ENCODE results near the gene ERGIC3. TPM values are rescaled to one million over a fixed set of nuclear protein-coding genes. Genes with fewer than 3 reads are reported as not detected.
"Not testable (repeated sequence)": the region's sequence is repeated elsewhere in the genome, so short reads cannot be mapped to it uniquely, and the experiment has no call there.

Gene ERGIC3
- total RNA-seq, 1 donor from 2014 or later, result 168 TPM

DNA sequence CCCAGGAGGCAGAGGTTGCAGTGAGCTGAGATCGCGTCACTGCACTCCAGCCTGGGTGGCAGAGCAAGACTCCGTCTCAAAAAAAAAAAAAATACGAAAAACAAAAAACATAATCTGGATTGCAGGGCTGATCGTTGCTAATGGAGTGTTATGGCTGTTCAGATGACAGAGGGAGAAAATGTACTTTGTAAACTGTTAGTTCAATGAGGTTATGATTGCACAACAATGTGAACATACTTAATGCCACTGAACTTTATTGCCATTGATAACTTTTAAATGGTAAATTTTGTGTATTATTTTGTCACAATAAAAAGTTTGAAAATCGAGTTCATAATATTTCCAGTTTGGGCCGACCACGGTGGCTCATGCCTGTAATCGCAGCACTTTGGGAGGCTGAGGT is 22.9 kb upstream of the ERGIC3 start:
- ATAC-seq, result no peak

DNA sequence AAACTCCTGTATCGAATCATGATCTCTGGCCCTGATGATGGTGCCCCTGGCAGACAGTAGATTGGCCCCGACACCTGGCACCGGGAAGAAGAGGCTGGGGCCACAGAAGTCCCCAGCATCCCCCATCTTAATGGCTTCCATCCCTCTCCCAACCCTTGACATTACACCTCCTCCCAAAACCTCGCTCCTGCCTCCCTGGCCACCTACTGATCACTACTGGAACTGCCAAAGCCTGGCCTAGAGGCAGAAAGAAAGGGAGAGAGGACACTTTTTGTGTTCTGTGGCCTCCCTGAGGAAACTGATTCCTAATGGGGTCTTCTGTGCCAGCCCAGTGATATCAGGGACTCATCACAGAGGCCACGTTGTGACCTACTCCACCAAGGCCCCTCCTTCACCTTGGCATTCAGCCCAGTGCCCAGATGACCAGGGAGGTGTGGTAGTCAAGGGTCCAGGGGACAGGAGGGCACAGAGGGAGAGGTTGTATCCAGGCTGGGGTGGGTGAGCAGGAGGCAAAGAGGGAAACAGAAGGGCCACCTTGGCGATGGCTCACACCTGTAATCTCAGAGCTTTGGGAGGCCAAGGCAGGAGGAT is 18.5 kb upstream of the ERGIC3 start:
- ATAC-seq, result peak; percentile 41

GRCh38 chr20:35525639-35526038 is 16.2 kb upstream of the ERGIC3 start:
- ATAC-seq, result no peak

GRCh38 chr20:35527122-35527769 is 14.6 kb upstream of the ERGIC3 start:
- no peak for ATAC-seq

GRCh38 chr20:35529552-35529951 is 12.3 kb upstream of the ERGIC3 start, which contains the start of gene C20orf173:
Gene C20orf173, minus strand, starts transcription at chr20:35529652. Its CDS starts 279 bp downstream, at chr20:35529373.
- ATAC-seq, result no peak

GRCh38 chr20:35539756-35540212 is 2.1 kb upstream of the ERGIC3 start:
- ATAC-seq, result no peak

DNA sequence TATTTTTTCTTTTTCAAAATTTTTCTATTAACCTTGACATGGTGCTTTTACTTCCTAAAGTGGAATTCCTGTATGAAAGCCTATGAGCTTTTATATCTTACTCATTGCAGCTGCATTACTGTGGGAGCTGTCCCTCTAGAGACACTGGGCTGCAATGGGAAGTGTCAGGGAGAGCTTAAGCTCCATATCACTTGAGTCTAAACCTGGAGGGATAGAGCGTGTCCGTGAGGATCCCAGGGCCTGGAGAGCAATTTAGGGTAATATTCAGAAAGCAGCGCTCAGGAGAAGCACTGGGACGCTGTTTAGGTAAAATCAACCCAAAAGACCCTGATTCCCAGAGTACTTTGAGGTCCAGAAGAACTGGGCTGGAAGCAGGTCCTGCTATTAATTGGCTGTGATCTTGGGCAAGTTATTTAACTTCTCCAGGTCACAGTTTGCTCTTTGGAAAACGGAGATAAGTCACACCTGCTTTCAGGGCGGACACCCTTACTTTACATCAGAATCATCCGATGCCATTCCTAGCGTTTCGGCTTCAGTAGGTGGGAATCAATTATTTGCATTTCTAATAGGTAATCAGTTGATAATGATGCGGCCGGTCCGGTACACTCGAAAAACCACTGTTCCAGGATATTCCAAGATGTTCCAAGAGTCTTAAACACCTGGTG is 628 bp upstream of the ERGIC3 start:
- no peak for ATAC-seq

DNA sequence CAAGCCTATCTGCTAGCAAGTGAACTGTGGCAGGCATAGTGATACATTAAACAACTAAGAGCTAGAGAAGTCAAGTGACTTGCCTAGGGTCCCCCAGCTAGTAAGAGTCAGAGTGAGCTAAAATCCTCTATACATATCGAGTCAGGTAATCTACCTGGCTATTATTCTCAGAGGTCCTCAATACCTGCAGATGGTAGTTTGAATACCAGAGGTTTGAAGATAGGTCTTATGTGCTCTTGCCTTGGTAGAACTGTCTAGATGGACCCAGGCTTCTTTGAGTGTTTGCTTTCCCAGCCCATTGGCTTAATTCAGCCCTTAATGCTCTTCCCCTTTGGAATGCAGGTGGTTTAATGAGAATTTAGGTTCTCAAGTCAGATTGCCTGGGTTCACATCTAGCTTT is 1.1 kb downstream of the ERGIC3 start:
- ATAC-seq, result no peak

DNA sequence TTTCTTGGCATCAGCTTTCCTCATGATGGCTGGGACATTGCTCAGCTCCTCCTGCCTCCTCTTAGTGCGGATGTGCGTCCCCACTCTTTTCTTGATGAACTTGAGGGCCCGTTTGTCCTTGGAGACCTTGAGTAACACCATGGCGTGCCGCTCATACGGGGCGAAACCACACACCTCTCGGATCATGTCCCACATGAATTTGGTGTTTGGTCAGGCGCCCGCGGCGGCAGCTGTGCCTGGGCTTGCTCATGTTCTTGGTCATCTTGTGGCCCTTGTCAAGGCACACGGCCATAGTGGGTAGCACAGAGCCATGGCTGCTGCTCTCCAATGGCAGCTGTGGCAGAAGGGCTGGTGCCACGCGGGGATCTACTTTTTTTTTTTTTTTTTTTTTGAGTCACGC is 2.6 kb downstream of the ERGIC3 start:
- ATAC-seq, result no peak

DNA sequence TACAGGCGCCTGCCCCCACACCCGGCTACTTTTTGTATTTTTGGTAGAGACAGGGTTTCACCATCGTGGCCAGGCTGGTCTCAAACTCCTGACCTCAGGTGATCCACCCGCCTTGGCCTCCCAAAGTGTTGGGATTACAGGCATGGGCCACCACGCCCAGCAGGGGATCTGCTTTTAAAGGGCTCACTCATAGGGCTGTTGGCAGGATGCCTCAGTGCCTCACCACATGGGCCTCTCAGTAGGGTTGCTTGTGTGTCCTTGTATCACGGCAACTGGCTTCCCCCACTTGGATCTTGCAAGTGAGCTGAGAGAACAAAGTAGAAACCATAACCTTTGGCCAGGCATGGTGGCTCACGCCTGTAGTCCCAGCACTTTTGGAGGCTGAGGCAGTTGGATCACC is 3.1 kb downstream of the ERGIC3 start:
- ATAC-seq, result not testable (repeated sequence)

DNA sequence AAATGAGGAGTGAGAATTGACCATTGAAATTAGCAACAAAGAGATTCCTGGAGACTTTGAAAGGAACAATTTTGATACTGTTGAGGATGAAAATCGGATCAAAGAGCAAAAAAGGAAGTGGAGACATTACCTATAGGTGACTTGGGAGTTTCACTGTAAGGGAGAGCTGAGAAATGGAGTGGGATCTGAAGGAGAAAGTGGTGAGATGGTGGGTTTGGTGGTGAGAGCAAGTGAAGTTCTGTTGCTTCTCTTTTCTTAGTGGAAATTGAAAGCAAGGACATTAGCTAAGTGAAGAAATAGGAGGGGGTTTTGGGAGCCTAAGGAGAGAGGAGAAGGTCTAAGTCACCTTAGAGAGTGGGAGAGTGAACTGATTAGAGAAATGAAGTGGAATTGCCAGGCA is 4.2 kb downstream of the ERGIC3 start:
- no peak for ATAC-seq

DNA sequence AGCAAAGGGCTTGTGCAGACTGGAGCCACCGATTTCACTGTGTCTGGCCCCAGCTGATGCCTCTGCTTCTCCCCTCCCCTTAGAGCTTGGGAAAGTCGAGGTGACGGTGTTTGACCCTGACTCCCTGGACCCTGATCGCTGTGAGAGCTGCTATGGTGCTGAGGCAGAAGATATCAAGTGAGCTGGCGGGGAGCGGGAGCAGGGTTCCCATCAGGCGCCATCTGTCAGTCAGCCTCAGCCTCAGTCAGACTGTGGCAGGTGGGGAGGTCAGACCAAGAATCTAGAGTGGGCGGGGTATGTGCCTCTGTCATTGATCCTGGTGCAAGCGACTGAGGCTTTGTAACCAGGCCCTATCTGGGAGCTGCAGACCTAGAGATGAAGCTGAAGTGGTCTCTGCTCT is 5.5 kb downstream of the ERGIC3 start:
- no peak for ATAC-seq

GRCh38 chr20:35551503-35551902 is 9.6 kb downstream of the ERGIC3 start:
- ATAC-seq, result no peak

GRCh38 chr20:35552914-35553313 is 11.0 kb downstream of the ERGIC3 start:
- ATAC-seq, result no peak

DNA sequence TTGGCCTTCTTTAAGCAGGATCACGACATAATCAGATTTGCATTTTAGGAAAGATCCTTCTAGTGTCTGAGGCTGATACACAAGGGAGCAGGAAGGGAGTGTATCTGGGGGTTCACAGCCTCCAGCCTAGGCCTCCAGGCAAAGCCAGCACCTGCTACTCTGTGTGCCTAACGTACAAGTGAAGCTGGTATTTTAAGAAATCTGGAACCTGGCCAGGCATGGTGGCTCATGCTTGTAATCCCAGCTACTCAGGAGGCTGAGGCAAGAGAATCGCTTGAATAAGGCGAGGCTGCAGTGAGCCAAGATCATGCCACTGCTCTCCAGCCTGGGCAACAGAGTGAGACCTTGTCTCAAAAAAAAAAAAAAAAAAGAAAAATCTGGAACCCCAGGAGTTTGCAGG is 13.6 kb downstream of the ERGIC3 start:
- not testable (repeated sequence) for ATAC-seq

GRCh38 chr20:35555951-35556645 is 14.2 kb downstream of the ERGIC3 start:
- no peak for ATAC-seq

- ATAC-seq, result no peak
Observed at GRCh38 chr20:35556871-35557270, 15.0 kb downstream of the ERGIC3 start.

DNA sequence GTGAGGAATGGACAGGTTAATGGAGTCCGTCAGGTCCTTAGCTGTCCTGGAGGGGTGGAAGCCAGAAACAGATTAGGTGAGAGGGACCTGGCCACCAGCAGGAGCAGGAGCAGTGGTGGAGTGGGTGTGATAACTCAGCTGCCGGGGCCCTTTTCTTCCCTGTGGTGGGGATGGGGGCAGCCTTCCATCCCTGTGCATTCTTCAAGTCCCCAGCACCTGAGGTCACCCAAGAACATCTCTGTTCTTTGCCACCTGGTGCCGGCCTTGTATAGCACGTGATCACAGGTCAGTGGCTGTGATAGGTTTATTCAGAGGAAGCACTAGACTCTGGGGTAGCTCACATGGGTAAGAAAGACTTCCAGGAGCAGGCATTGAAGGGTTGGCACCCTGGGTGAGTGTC is 16.6 kb downstream of the ERGIC3 start:
- ATAC-seq, result no peak

- ATAC-seq, result no peak
Observed at GRCh38 chr20:35559042-35559693, 17.3 kb downstream of the ERGIC3 start.

DNA sequence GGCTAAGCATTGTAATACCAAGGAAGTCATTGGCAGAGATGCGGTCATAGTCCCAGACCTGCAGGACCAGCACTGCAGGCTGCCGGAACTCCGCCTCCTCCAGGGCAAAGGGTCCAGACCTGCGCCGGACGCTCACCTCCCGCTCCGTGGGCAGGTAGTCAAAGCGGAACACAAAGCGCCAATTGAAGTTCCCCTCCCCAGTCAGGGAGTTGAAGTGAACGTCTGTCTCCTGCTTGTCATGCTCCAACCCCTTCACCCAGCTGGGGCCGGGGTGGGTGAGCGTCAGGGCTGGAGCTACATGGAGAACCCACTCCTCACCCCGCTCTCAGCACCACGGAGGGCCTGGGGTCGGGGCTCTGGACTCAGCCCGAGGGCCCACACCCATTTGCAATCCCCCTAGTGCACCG is 18.2 kb downstream of the ERGIC3 start:
- ATAC-seq, result peak; percentile 73

- ATAC-seq, result no peak
Observed at GRCh38 chr20:35560541-35560940, 18.7 kb downstream of the ERGIC3 start.

DNA sequence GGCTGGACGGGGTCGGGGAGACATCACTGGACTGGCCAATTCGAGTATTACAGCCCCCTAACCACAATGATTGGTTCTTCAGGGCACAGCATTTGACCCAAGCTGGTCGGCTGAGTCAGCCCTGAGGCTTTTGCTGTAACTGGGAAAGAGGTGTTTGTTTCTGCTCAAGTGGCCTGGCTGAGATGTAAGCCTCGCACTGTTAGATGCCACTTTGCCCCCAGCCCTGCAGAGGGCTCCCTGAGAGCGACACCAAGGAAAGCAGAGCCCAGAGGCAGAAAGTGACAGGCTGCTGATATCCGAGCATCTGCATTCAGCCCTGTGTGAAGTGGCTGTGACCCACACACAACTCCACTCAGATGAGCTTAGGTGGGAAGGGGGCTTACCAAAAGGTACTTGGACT is 19.4 kb downstream of the ERGIC3 start:
- ATAC-seq, result peak; percentile 16

DNA sequence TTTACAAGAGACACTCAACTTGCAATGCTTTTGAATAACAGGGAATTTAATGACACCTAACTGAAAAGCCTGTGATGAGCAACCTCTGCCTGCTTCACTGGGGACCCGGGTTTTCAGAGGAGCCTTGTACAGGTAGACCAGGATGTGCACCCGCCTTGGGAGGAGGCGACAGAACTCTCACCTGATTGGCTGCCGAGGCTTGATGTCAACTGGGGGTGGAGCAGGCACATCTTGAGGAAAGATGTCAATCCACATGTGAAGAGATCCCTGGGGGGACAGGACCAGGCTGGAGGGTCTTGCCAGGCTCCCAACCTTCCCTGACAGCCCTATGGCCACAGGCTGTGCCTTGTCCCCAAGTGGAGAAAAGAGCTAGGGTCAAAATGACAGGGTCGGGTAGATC is 19.8 kb downstream of the ERGIC3 start:
- no peak for ATAC-seq

All from esophagus mucosa (tissue), 1 donor.